NCI-H345 treated with DMSO at 0.1 percent for 48 hours (cell line): ENCODE data around the gene TYSND1.
"Not testable (repeated sequence)": the region's sequence is repeated elsewhere in the genome, so short reads cannot be mapped to it uniquely, and the experiment has no call there.

Source experiments
- DNase-seq: peaks from one replicate; lab custom pipeline; 2025; ENCODE audit not compliant: unreplicated experiment; lab: John Stamatoyannopoulos, UW

The TYSND1 gene, protein sequence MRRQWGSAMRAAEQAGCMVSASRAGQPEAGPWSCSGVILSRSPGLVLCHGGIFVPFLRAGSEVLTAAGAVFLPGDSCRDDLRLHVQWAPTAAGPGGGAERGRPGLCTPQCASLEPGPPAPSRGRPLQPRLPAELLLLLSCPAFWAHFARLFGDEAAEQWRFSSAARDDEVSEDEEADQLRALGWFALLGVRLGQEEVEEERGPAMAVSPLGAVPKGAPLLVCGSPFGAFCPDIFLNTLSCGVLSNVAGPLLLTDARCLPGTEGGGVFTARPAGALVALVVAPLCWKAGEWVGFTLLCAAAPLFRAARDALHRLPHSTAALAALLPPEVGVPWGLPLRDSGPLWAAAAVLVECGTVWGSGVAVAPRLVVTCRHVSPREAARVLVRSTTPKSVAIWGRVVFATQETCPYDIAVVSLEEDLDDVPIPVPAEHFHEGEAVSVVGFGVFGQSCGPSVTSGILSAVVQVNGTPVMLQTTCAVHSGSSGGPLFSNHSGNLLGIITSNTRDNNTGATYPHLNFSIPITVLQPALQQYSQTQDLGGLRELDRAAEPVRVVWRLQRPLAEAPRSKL

DNA sequence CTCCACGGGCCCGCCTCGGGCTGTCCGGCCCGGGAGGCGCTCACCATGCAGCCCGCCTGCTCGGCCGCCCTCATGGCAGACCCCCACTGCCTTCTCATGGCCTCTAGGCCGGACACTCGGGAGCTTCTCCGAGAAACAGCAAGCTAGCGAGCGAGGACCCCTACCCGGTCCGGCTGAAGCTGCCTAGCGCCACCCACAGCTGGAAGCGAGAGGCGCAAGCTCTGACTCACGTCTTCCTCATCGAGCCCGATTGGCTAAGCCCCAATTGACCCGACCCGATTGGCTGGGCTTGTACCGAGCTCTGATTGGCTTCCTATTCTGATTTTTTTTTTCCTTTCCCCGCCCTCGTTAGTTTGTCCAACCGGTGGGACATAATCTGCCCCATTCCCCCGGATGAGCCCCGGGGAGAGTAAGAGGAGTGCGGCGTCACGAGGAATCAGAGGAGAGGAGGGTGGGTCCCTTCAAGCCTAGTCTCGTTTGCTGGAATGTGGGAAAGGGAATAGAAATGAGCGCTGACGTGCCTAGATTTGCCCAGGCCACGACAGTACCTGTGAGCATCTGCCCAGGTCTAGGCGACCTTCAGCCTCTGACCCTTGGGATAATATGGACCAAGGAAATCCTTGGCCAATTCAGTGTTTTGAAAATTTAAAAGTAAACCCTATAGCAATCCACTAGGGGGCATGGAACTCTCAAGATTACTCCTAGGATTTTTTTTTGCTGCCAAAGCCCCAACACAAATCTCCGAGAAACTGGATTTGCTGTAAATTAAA, at the start of gene TYSND1:
Gene TYSND1, minus strand, starts transcription at position 212 of the 770 bp plus-strand sequence. Its CDS starts 114 bp downstream, at position 98.
- DNase-seq, result peak; percentile 92

DNA sequence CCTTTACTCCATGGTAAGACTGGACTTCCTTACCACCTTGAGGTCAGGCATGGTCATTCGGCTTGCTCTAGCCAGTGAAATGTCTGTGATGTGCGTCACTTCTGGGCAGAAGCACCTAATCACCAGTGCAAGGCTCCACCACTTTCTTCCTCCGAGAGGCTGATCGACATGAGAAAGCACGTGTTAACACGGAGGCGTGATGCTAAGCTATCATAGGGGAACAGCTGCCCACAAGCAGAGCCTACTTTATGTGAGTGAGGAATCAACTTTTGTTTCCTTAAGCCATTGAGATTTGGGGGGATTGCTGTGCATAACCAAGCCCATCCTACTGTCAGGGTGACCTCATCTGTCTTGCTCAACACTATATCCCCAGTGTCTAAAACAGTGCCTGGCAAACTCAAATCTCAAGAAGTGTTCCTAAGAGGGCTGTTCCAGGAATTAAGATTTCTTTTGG, 46.9 kb upstream of the TYSND1 start:
- no peak for DNase-seq

DNA sequence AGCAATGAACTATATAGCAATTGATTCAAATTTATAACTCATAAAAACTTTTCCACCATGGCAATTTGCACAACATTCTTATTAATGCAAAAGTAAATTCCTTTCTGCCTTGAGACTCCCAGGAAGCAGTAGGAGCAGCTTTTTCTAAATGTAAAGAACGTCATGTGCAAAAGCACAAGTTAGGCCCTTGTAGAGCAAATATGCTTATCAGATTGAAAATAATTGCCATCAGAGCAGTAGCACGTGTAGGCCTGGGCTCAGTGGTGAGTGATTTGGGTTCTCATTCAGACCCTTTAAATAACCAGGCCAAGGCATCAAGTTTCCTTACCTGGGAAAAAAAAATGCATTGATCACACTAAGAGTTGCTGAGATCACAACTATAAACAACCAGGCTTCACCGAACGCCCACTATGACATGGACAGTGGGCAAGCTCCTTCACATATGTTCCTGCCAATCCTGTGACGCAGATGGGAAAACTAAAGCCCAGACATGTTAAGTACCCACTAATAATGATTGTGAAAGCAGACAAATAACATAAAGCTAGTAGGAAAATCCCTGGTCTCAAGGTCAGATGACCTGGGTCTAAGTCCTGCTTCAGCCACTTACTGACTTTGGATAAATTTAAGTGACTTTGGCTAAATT, 45.9 kb upstream of the TYSND1 start:
- no peak for DNase-seq

DNA sequence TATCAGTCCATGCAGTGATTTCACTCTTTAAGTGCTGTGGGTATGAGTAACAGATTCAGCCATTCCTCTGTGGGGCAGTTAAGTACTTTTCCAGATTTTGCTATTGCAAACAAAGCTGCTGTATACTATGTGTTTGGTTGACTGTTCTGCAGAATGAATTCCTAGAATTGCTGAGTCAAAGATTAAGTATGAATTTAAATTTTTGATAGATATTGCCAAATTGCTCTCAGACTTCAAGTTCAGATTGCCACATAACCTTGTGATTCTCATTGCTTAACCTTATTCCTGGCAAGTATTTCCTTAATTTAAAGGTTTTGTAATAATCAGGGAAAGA, 45.4 kb upstream of the TYSND1 start:
- no peak for DNase-seq

DNA sequence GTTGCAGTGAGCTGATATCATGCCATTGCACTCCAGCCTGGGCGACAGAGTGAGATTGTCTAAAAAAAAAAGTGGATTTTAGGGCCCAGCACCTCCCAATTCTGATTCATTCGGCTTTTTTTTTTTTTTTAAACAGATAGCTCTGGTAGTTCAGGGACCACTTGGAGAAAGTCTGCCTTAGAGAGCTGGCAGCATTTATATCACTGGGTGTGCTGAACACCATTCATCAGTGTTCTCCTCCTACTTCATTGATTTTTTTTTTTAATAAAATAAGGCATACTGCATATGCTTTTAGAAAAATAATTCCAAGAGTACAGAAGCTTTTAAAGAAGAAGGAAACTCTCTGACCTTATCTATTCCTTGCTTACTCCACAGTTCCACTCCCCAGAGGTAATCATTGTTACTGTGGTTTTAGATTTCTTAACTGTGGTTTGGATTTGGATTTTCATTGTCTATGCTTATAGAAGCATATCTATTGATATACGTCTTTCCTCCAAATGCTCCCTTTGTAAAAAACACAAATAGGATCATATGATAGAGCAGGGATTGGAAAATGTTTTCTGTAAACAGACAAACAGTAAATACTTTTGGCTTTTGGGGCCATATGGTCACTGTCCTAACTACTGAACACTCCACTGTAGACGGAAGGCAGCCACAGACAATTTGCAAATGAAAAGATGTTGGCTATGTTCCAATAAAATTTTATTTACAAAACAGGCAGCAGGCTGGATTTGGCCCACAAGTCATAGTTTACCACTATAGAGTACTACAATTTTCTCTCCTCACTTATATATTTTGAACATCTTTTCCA, 44.9 kb upstream of the TYSND1 start:
- DNase-seq, result peak; percentile 2

DNA sequence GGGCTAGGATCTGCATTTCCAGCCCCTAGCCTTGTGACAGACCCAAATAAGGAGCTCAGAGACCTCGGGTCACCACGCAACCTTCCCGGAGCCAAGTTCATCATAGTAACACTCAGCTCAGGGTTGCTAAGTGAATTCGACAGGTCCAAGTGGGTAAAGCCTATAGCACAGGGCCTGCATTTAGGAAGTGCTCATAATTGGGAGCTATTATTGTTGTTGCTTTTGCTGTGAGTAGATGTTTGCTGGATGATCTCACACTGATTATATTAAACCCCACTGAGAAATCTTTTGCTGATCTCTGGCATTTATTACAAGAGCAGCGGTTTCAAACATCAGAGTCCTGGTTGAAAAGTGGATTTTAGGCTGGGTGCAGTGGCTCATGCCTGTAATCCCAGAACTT, 44.1 kb upstream of the TYSND1 start:
- DNase-seq, result no peak

DNA sequence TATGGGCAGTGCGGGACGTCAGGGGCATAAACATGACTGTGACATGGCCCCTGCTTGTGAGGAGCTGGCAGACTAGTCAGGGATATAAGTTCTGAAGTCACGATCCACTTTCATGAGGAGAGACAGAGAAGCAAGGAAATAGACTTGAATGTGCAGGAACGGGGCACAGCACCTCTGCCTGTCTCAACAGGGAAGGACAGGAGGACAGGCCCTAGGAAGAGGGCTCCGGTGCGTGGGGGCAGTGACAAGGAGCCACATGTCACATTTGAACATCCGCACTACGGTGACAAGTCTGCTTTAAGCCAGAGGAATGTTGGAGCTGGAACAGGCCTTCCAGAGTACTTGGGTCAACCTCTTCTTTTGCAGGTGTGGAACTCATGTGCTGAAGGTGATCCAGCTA, 43.6 kb upstream of the TYSND1 start:
- no peak for DNase-seq

DNA sequence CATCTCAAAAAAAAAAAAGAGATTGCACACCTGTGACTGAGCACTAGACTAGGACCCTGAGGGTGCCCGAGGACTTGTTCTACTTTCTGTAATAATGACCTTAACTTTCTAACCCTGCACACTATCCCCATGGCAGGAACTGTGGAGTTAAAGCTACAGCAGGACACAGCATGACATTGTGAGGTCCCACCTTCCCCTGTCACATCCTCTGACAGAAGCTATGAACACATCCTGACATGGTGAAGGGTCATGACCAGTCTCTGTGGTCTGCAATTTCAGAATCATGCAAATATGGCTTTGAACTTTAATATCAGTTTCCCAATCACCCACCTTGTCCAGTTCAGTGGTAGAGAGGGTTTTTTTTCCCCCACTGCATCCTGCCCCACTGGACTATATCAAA, 42.3 kb upstream of the TYSND1 start:
- DNase-seq, result no peak

DNA sequence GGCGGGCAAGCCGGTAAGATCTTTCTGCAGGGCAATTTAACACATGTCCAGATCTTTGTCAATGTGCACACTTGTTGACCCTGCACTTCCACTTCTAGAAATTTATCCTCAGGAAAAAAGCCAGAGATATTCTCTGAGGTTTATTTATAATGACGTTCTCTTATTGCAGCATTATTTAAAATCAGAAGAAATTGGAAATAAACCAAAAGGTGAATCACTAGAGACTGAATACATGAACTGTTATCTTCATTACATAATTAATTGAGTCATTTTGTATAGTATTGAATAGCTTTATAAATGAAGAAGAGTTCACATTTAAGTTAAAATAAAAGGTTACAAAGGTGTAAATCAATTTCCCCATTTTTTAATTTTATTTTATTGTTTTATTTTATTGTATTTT, 40.1 kb upstream of the TYSND1 start:
- DNase-seq, result no peak

DNA sequence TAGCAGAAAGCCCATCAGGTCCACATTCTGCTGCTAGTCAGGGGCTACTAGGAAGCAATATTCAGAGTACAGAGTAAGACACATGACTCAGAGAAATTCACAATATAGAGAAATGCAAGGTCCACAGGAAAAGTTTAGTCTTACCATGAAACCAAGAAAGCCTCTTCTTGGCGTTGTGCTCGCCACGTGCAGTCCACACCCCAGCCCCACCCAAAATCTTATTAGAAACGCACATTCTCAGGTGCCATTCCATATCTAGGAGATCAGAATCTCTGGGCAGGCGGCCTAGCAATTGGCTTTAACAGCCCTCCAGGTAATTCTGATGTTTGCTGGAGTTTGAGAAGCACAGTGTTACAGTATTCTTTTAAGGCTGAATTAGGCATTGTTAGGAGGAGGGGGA, 39.6 kb upstream of the TYSND1 start:
- no peak for DNase-seq

DNA sequence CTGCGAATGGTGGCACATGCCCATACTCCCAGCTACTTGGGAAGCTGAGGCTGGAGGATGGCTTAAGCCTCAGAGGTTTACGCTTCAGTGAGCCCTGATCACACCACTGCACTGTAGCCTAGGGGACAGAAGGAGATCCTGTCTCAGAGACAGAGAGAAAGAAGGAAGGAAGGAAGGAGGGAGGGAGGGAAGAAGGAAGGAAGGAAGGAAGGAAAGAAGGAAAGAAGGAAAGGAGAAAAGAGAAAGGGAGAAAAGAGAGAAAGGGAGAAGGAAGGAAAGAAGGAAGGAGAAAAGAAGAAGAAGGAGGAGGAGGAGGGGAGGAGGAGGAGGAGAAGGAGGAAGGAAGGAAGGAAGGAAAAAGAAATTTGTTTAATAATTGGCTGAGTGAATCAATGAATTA, 36.8 kb upstream of the TYSND1 start:
- DNase-seq, result no peak

DNA sequence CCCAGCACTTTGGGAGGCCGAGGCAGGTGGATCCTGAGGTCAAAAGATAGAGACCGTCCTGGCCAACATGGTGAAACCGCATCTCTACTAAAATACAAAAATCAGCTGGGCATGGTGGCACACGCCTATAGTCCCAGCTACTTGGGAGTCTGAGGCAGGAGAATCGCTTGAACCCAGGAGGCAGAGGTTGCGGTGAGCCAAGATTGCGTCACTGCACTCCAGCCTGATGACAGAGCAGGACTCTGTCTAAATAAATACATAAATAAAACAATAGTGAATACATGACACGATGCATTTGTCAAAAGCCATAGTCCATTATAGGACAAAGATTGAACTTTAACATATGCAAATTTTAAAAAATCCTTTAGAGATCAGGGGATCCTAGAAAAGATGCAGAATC, 32.7 kb upstream of the TYSND1 start:
- DNase-seq, result not testable (repeated sequence)

DNA sequence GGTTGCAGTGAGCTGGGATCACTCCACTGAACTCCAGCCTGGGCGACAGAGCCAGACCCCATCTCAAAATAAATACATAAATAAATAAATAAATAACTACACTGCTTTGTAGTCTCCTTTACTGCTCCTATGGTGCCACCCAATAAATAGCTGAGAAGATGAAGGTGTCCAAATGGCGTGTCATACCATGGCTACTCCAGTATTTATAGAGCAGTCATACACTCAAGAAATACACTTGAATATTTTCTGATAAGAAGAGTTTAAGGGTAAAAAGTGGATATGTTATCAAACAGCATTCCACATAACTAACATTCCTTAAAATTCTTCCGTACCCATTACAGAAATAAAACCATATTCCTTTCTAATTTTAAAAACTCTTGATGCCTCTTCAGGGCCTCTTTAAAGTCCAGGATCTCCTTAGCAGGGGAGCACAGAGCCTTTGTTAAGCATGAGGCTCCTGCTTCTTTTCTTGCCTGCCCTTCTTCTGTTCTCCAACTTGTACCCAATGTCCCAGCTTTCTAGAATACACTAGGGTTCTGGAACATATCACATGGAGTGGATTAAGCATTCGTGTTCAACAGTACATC, 31.7 kb upstream of the TYSND1 start:
- DNase-seq, result no peak

DNA sequence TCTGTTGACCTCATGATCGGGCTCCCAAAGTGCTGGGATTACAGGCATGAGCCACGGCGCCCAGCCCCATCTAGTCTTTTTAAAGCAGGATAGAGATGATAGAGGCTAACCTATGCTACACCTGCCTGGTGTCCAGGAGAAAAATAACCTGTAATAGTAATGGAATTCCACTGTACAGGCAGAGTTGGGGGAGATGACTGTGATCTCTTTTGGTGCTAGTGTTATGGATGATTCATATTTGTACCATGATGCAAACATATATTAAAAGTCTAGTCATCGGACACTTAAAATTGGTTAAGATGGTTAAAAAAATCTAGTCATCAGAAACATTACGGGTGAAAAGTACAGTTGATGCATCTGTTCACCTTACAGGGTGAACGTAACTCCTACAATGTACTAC, 29.9 kb upstream of the TYSND1 start:
- no peak for DNase-seq

DNA sequence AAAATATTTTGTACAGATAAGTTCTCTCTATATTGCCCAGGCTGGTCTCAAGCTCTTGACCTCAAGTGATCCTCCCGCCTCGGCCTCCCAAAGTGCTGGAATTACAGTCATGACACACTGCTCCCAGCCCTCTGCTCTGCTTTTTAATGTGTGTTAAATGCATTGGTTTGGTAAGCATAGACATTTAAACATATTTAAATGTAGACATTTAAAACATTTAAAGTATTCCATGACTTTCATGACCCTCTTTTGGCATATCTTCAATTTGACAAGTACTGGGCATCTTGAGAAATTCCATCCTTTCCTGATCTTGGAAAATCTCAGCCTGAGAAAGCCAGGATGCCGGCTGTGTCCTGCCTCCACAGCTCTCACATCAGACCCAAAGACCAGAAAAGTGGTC, 29.0 kb upstream of the TYSND1 start:
- no peak for DNase-seq

DNA sequence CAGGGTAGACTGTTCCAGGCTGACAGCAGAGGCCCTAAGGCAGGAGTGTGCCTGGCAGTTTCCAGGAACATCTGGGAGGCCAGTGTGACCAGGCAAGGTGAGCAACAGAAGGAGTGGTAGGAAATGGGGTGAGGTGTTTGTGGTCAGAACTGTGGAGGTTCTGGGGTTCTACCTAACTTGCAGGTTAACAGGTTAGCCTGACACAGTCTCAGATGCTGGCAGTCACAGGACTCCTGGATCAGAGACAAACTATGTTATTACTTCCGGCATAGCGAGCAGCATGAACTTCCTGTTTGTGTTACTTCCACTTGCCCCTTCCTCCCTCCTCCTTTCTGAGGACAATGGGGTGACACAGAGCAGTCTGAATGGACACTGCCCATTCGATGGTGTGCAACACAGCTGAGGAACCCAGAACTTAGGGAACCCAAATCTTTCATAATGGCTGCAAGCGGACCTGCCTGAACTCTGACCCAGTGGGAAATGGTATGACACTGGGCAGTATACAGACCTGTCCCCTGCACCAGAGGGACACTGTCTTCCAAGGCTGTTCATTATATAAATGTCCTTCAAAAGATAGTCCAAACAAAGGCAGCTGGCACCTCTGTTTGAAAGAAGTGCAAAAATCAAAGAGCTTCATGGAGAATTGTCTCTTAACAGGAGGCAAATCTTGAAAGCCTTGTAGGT, 27.7 kb upstream of the TYSND1 start:
- DNase-seq, result no peak

DNA sequence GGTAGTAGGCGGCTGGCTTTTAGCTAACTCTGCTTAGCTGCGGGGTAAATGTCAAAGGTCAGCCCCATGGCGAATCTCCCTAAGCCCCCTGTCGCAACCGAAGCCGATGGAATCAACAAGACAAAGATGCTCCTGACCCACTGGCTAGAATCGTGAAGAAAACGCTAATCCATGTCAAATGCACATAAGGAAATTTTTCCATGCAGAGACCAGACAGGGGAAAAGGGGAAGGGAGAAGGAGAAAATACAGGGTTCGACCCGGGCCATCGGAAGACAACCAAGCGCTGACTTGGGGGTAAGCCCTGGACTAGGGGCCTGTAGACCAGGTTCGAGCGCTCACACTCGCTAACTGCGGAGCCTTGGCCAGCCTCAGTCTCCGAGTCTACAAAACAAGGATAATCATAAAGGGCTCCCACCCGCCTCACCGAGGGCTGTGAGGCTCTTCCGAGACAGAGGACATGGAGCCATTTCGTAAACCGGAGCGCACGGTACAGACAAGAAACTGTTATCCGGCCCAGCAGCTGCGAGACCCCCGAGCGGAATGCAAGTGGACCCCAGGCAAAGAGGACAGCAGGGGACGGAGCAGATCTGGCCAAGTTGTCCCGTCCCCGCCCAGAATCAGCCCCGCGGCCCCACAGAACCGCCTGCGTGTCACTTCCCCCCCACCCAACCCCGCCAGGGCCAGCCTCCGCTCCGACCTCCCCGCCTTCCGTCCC, 23.3 kb upstream of the TYSND1 start:
- DNase-seq, result no peak

DNA sequence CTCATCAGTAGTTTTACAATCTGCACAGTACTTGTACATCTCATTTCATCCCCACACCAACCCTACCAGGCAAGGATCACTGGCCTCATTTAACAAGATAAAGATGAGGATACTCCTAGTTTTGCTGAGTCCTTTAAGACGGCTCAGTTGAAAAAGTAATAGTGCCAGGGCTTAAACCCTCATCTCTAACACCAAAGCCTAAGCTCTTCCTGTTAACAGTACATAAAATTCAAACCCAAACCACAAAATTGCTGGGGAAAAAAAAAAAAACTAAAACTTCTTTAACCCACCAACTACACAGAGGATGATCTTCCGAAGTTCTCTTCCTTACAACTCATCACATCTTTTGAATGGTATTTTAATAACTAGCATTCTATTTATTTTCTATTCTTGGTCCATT, 22.5 kb upstream of the TYSND1 start:
- DNase-seq, result no peak

DNA sequence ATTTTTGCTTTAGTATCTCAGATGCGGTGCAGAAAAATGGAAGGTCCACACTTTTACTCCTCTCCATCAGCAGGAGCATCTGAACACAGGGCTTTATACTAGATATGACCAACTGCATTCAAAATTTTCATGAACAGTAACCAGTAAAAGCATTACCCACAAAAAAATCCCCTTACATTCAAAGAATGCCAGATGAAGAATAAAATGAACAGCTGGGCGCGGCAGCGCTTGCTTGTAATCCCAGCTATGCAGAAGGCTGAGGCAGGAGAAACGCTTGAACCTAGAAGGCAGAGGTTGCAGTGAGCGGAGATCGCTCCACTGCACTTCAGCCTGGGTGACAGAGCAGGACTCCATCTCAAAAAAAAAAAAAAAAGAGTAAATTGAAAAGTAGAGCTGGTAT, 20.7 kb upstream of the TYSND1 start:
- no peak for DNase-seq
